Fibroblast of upper back skin (primary cell): ENCODE results near the gene CENPE.
A peak's percentile ranks its signal among the peaks of the same experiment; 100 is the strongest.

ENCODE experiments used
- DNase-seq: peaks from one replicate; pipeline ENCODE4 v3.0.0-alpha.2; 2013

Gene CENPE

GRCh38 chr4:103075894-103076746 lies 122.0 kb downstream of the CENPE start:
- peak; percentile 64 for DNase-seq

GRCh38 chr4:103075435-103075893 lies 122.7 kb downstream of the CENPE start:
- no peak for DNase-seq

- DNase-seq = no peak
Measured at GRCh38 chr4:103074744-103075434, 123.3 kb downstream of the CENPE start.

GRCh38 chr4:103073792-103074438 lies 124.2 kb downstream of the CENPE start:
- peak; percentile 29 for DNase-seq

GRCh38 chr4:103067841-103068547 lies 130.1 kb downstream of the CENPE start:
- peak; percentile 16 for DNase-seq

GRCh38 chr4:103060453-103061148 lies 137.5 kb downstream of the CENPE start:
- no peak for DNase-seq
